Astrocyte (in vitro differentiated cells and primary cell): ENCODE measurements around the gene GJB4. TPM values are rescaled to one million over a fixed set of nuclear protein-coding genes. Genes with fewer than 3 reads are reported as not detected.
"Not testable (repeated sequence)": the region's sequence is repeated elsewhere in the genome, so short reads cannot be mapped to it uniquely, and the experiment has no call there.

Experiments
- DNase-seq: peaks from one replicate; pipeline ENCODE4 v3.0.0-alpha.2; 2010; ENCODE audit warnings: low read depth
- FAIRE-seq: peaks from 2 replicates; lab custom pipeline; 2011; peaks lifted over from hg19 to GRCh38; lab: Jason Lieb, UNC
- H2AFZ ChIP-seq: 2 replicates; pipeline ENCODE4 v1.6.0; 2012; ENCODE audit warnings: low read depth, low read length, inconsistent platforms
- H3K27ac ChIP-seq: 2 replicates; pipeline ENCODE4 v1.5.1; 2011; ENCODE audit warnings: low read depth, low read length, inconsistent platforms
- H3K27me3 ChIP-seq: 2 replicates; pipeline ENCODE4 v1.6.0; 2011; ENCODE audit warnings: low read length, inconsistent platforms; ENCODE audit not compliant: insufficient read depth
- H3K36me3 ChIP-seq: 2 replicates; pipeline ENCODE4 v1.5.1; 2011; ENCODE audit warnings: low read length, inconsistent platforms; ENCODE audit not compliant: insufficient read depth
- H3K4me1 ChIP-seq: 2 replicates; pipeline ENCODE4 v1.5.1; 2011; ENCODE audit warnings: low read length, inconsistent platforms; ENCODE audit not compliant: insufficient read depth
- H3K4me2 ChIP-seq: 2 replicates; pipeline ENCODE4 v1.6.0; 2012; ENCODE audit warnings: low read length, inconsistent platforms
- H3K4me3 ChIP-seq: 2 replicates; pipeline ENCODE4 v1.5.1; 2011; ENCODE audit warnings: low read depth, mild to moderate bottlenecking, low read length, inconsistent platforms; ENCODE audit not compliant: insufficient read depth
- H3K79me2 ChIP-seq: 2 replicates; pipeline ENCODE4 v1.6.0; 2012; ENCODE audit warnings: mild to moderate bottlenecking, low read length, inconsistent platforms; ENCODE audit not compliant: insufficient read depth
- H3K9ac ChIP-seq: 2 replicates; pipeline ENCODE4 v1.6.0; 2012; ENCODE audit warnings: mild to moderate bottlenecking, low read length, inconsistent platforms
- H3K9me3 ChIP-seq: 2 replicates; pipeline ENCODE4 v1.5.1; 2012; ENCODE audit warnings: low read depth, mild to moderate bottlenecking, low read length, inconsistent platforms; ENCODE audit not compliant: insufficient read depth
- H4K20me1 ChIP-seq: 2 replicates; pipeline ENCODE4 v1.6.0; 2012; ENCODE audit warnings: low read length, inconsistent platforms; ENCODE audit not compliant: insufficient read depth
- H3K27ac Mint-ChIP-seq: one replicate; pipeline ENCODE4 v1.8.0; 2021; ENCODE audit warnings: mild to moderate bottlenecking, mixed read lengths; ENCODE audit not compliant: unreplicated experiment
- H3K27me3 Mint-ChIP-seq: one replicate; pipeline ENCODE4 v1.8.0; 2021; ENCODE audit warnings: low read depth, mixed read lengths; ENCODE audit not compliant: unreplicated experiment
- H3K36me3 Mint-ChIP-seq: one replicate; pipeline ENCODE4 v1.8.0; 2021; ENCODE audit warnings: low read depth, mixed read lengths; ENCODE audit not compliant: unreplicated experiment
- H3K4me1 Mint-ChIP-seq: one replicate; pipeline ENCODE4 v1.8.0; 2021; ENCODE audit warnings: low read depth, mixed read lengths; ENCODE audit not compliant: unreplicated experiment
- H3K4me3 Mint-ChIP-seq: one replicate; pipeline ENCODE4 v1.8.0; 2021; ENCODE audit warnings: mild to moderate bottlenecking, moderate library complexity, mixed read lengths; ENCODE audit not compliant: unreplicated experiment
- H3K9me3 Mint-ChIP-seq: one replicate; pipeline ENCODE4 v1.8.0; 2021; ENCODE audit warnings: mild to moderate bottlenecking, mixed read lengths; ENCODE audit not compliant: unreplicated experiment
- EZH2 ChIP-seq: IDR thresholded peaks from 2 replicates; pipeline ENCODE4 v1.6.1; 2012; ENCODE audit warnings: mild to moderate bottlenecking, low read length, inconsistent platforms; ENCODE audit not compliant: insufficient read depth
- total RNA-seq: library from RNA; stranded (reverse); gene quantifications from 2 replicates; pipeline ENCODE4 v1.2.1, GENCODE V29; 2021
- TF ChIP-seq, protein P1 (sequence below): IDR thresholded peaks from 2 replicates; pipeline ENCODE4 v1.5.1; 2011; ENCODE audit warnings: low read depth, mild to moderate bottlenecking, inconsistent platforms, low read length, moderate library complexity; ENCODE audit not compliant: insufficient read depth

Gene GJB4
- total RNA-seq, 1 donor from 2014 or later, result not detected

DNA sequence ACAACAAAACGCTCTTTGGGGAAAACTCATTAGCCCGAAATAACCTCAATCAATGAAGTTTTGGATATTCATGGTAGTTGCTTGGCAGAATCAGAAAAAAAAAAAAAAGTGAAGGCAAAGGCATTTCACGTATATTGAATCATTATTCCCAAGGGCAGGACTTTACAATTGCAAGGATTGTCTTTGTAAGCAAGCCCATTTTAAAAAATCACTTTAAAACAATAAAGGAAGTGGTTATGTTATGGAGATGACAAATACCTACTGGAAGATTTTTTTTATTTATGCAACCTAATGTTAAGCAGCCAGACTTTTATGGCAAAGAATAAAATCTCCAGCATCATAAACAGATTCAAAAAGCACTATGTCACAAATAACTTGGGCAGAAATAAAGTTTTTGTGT lies 9.3 kb downstream of the GJB4 start:
- no peak for FAIRE-seq
- H3K36me3 Mint-ChIP-seq, result no peaks in the 10 kb centered on the region
- Histone ChIP-seq H2AFZ (no peak overlapping the region), H4K20me1 (no peaks in the 10 kb centered on the region), H3K4me1 (peaks cover 1% of the 10 kb centered on the region), H3K9ac (no peak overlapping the region), H3K79me2 (no peaks in the 10 kb centered on the region), H3K27ac (no peak overlapping the region), H3K4me3 (no peak overlapping the region), H3K27me3 (no peaks in the 10 kb centered on the region), H3K36me3 (no peaks in the 10 kb centered on the region), H3K9me3 (no peaks in the 10 kb centered on the region), H3K4me2 (no peak overlapping the region)
- no peaks in the 10 kb centered on the region for H3K4me1 Mint-ChIP-seq
- DNase-seq, result no peak
- no peak overlapping the region for H3K4me3 Mint-ChIP-seq
- no peak for TF ChIP-seq EZH2
- TF ChIP-seq, protein P1, sequence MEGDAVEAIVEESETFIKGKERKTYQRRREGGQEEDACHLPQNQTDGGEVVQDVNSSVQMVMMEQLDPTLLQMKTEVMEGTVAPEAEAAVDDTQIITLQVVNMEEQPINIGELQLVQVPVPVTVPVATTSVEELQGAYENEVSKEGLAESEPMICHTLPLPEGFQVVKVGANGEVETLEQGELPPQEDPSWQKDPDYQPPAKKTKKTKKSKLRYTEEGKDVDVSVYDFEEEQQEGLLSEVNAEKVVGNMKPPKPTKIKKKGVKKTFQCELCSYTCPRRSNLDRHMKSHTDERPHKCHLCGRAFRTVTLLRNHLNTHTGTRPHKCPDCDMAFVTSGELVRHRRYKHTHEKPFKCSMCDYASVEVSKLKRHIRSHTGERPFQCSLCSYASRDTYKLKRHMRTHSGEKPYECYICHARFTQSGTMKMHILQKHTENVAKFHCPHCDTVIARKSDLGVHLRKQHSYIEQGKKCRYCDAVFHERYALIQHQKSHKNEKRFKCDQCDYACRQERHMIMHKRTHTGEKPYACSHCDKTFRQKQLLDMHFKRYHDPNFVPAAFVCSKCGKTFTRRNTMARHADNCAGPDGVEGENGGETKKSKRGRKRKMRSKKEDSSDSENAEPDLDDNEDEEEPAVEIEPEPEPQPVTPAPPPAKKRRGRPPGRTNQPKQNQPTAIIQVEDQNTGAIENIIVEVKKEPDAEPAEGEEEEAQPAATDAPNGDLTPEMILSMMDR, result no peak
- no peaks in the 10 kb centered on the region for H3K27me3 Mint-ChIP-seq
- no peak overlapping the region for H3K27ac Mint-ChIP-seq
- H3K9me3 Mint-ChIP-seq, result no peaks in the 10 kb centered on the region

DNA sequence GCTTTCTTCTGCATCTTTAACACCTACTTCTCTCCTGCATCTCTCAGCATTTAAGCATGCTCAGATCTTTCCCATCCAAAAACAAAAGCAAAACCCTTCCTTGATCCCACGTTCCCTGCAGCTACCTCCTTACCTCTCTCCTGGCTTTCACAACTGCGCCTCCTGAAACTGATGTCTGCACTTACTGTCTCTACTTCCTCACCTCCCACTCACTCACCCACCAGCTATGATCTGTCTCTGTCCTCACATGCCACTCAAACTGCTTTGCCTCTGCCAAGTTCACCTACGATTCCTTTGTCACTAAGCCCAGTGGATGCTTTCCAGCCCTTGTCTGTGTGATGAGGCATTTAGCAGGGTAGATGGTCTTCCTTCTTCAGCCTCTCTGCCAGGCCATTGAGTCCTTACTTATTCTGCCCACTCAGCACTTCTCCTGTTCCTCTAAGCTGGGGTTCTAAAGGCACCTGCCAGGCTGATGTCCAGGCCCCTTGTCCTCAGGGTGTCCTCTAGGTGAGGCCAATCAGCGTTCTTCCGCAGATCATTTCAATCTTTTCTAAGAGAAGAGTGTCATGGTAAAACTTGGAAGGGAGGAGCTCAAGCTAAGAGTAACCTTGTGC lies 11.5 kb downstream of the GJB4 start:
- FAIRE-seq (no peak), DNase-seq (no peak)
- H3K4me1 Mint-ChIP-seq, result no peaks in the 10 kb centered on the region
- no peaks in the 10 kb centered on the region for H3K9me3 ChIP-seq
- peaks cover 2% of the 10 kb centered on the region for H3K27me3 ChIP-seq
- no peak overlapping the region for H3K4me3 ChIP-seq
- no peak for TF ChIP-seq EZH2
- TF ChIP-seq, protein P1, result no peak
- H3K4me1 ChIP-seq, result no peaks in the 10 kb centered on the region
- no peak overlapping the region for H3K27ac ChIP-seq
- H3K79me2 ChIP-seq, result no peaks in the 10 kb centered on the region
- H3K4me2 ChIP-seq, result no peak overlapping the region
- no peaks in the 10 kb centered on the region for H3K9me3 Mint-ChIP-seq
- H4K20me1 ChIP-seq, result no peaks in the 10 kb centered on the region
- H3K4me3 Mint-ChIP-seq, result no peak overlapping the region
- H3K27me3 Mint-ChIP-seq, result no peaks in the 10 kb centered on the region
- no peak overlapping the region for H3K9ac ChIP-seq
- no peak overlapping the region for H2AFZ ChIP-seq
- no peaks in the 10 kb centered on the region for H3K36me3 Mint-ChIP-seq
- no peak overlapping the region for H3K27ac Mint-ChIP-seq
- no peaks in the 10 kb centered on the region for H3K36me3 ChIP-seq

DNA sequence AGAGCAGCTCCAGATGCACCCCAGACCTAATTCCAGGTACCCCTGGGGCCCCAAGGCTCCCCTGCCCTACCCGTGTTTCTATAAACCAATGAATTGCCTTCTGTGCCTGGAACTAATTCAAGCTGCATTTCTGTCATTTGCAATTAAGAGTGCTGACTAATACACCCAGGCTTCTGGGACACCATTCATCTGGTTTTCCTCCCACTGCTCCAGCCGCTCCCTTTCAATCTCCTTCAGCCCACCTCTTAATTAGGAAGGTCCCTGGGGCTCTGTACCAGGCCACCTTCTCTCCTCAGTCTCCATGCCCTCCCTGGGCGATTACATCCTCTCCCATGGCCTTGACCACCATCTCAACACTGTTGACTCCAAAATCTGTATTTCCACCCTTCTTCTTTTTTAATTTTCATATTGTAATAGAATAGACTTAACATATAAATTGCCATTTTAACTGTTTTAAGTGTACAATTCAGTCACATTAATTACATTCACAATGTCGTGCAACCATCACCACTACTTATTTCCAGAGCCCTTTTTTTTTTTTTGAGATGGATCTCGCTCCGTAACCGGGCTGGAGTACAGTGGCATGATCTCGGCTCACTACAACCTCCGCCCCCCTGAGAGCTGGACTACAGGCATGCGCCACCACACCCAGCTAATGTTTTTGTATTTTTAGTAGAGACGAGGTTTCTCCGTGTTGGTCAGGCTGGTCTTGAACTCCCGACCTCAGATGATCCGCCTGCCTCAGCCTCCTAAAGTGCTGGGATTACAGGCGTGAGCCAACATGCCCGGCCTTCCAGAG lies 12.2 kb downstream of the GJB4 start:
- no peak overlapping the region for H3K9ac ChIP-seq
- no peaks in the 10 kb centered on the region for H3K79me2 ChIP-seq
- no peaks in the 10 kb centered on the region for H3K36me3 ChIP-seq
- Mint-ChIP-seq H3K36me3 (no peaks in the 10 kb centered on the region), H3K4me1 (no peaks in the 10 kb centered on the region), H3K27ac (no peak overlapping the region), H3K4me3 (no peak overlapping the region), H3K9me3 (no peaks in the 10 kb centered on the region), H3K27me3 (no peaks in the 10 kb centered on the region)
- no peaks in the 10 kb centered on the region for H3K4me1 ChIP-seq
- H3K9me3 ChIP-seq, result no peaks in the 10 kb centered on the region
- no peak overlapping the region for H3K4me3 ChIP-seq
- DNase-seq (no peak), FAIRE-seq (no peak)
- H3K27ac ChIP-seq, result no peak overlapping the region
- H2AFZ ChIP-seq, result no peak overlapping the region
- peaks cover 8% of the 10 kb centered on the region for H3K27me3 ChIP-seq
- H4K20me1 ChIP-seq, result no peaks in the 10 kb centered on the region
- H3K4me2 ChIP-seq, result no peak overlapping the region
- TF ChIP-seq, protein P1, result no peak
- TF ChIP-seq EZH2, result no peak

GRCh38 chr1:34773114-34773513 lies 13.6 kb downstream of the GJB4 start:
- H3K79me2 ChIP-seq, H3K27me3 Mint-ChIP-seq, H3K9me3 ChIP-seq, H3K27ac ChIP-seq, H2AFZ ChIP-seq, DNase-seq, H3K36me3 ChIP-seq, H3K4me3 Mint-ChIP-seq, H3K4me3 ChIP-seq, H3K36me3 Mint-ChIP-seq, H3K9ac ChIP-seq, H3K4me2 ChIP-seq, H3K4me1 Mint-ChIP-seq, H3K9me3 Mint-ChIP-seq, H3K4me1 ChIP-seq, H3K27ac Mint-ChIP-seq, FAIRE-seq, H4K20me1 ChIP-seq: not testable (repeated sequence)
- peaks cover 11% of the 10 kb centered on the region for H3K27me3 ChIP-seq
